Uterus (tissue), 2 donors: ENCODE results near the gene KRT73.

Experiments
- POLR2A ChIP-seq, 2 donors: fragments of 450-650 bp; IDR thresholded peaks; one replicate each; pipeline ENCODE4 v1.6.1; 2016; ENCODE audit warnings: antibody characterized with exemption in 2 of 2, mild to moderate bottlenecking in 1 of 2, moderate library complexity in 1 of 2
- TF ChIP-seq, protein P1 (sequence below), 4 experiments: fragments of 200-600 bp in 2 of 4; fragments of 450-650 bp in 2 of 4; sonication (generic) in 2 of 4; IDR thresholded peaks; one replicate each; pipeline ENCODE4 v1.5.1; 2016 to 2019; ENCODE audit warnings: antibody characterized with exemption in 4 of 4, mild to moderate bottlenecking in 2 of 4, moderate library complexity in 1 of 4

DNA sequence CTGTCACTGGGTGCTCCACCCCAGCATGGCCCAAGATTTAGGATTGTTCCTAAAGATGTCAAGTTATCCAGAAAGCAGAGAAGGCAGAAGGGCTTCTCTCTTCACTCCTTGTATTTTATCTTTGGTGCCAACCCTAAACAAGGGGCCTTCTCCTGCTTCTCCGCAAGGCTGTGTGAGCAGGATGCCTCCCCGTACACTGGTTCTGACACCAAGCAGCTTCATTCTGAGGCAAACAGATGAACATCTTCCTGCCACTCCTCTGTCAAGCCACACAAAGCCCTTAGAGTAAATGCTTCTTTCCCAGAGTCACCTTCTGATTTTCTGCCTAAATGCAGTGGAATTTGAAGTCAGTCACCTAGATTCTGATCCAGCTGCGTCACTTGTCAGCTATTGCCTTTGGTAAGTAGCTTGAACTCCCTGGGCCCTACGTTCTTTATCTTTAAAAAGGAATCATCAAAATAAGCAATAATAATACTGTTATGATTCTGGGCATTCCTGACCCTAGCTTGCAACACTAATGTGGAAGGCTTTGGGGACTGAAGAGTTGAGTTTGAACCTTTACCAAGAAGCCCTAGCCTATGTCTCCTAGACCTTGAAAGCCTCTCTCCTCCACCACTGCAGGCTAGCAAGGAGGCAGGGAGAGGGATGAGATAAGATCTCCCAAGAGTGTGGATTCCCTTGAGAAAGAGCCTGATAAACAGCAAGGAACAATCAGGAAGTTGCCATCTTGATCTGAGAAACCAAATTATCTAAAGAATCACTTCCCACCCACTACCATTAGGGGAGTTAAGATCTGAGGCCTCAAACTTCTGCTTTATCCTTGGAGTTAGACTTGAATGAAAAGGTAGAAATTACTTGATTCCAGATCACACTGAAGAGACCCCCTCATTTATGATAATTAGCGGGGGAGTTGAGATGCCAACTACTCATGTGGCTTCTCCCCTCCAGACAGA lies 5.7 kb downstream of the KRT73 start:
- TF ChIP-seq, protein P1, sequence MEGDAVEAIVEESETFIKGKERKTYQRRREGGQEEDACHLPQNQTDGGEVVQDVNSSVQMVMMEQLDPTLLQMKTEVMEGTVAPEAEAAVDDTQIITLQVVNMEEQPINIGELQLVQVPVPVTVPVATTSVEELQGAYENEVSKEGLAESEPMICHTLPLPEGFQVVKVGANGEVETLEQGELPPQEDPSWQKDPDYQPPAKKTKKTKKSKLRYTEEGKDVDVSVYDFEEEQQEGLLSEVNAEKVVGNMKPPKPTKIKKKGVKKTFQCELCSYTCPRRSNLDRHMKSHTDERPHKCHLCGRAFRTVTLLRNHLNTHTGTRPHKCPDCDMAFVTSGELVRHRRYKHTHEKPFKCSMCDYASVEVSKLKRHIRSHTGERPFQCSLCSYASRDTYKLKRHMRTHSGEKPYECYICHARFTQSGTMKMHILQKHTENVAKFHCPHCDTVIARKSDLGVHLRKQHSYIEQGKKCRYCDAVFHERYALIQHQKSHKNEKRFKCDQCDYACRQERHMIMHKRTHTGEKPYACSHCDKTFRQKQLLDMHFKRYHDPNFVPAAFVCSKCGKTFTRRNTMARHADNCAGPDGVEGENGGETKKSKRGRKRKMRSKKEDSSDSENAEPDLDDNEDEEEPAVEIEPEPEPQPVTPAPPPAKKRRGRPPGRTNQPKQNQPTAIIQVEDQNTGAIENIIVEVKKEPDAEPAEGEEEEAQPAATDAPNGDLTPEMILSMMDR (IDR thresholded peaks at IDR 0.05): no peak
- no peak for TF ChIP-seq POLR2A (IDR thresholded peaks at IDR 0.05)
